ENCODE measurements around the gene RBKS.
"Not testable (repeated sequence)": the region's sequence is repeated elsewhere in the genome, so short reads cannot be mapped to it uniquely, and the experiment has no call there.

The RBKS gene

GRCh38 chr2:27873091-27873490 is 17.1 kb downstream of the RBKS start:
- DNase-seq (ENCODE audit: low spot score): no peak

GRCh38 chr2:27871802-27872201 is 18.4 kb downstream of the RBKS start:
- no peak for DNase-seq (ENCODE audit: low spot score)

DNA sequence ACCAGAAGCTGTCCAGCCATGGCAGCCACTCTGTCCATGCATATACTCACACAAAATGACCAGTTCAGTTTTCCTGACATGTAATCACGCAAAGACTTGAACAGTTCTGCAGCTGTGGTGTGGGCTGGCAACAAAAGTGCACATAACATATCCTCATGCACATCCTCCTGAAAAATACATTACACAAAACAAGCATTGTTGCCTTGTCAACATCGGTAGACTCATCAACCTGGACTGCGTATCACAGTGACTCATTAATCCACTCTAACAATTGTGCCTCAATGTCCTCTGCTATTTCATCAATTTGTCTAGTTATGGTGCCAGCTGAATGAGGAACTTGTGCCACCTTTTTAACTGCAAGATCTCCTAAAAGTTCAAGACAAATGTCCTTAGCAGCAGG is 19.5 kb downstream of the RBKS start:
- no peak for DNase-seq (ENCODE audit: low spot score)

DNA sequence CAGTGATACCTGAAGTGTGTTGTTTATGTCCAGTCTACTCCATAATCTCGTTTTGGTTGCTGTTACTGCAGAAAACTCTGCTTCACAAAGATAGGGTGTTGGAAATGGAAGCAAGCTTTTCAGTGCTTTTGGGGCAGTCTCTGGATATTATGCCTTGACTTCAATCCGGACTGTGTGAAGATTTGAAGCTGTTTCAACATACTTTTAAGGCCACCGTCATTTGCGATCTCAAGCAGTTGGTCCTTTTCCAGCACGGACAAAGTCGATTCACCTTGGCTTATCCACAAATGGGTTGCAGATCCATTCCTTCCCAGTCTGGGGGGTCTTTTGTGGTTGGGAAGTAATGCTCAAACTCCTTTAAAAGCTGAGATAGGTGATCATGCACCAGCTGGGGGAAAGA is 20.4 kb downstream of the RBKS start:
- DNase-seq (ENCODE audit: low spot score): no peak

- no peak for DNase-seq (ENCODE audit: low spot score)
Measured at GRCh38 chr2:27866237-27866636, 23.9 kb downstream of the RBKS start.

- DNase-seq (ENCODE audit: low spot score): not testable (repeated sequence)
Measured at GRCh38 chr2:27863955-27864354, 26.2 kb downstream of the RBKS start.

GRCh38 chr2:27863146-27863545 is 27.0 kb downstream of the RBKS start:
- DNase-seq (ENCODE audit: low spot score): no peak

- no peak for DNase-seq (ENCODE audit: low spot score)
Measured at GRCh38 chr2:27860111-27860510, 30.1 kb downstream of the RBKS start.

- DNase-seq (ENCODE audit: low spot score): no peak
Measured at GRCh38 chr2:27857417-27858172, 32.6 kb downstream of the RBKS start.

DNA sequence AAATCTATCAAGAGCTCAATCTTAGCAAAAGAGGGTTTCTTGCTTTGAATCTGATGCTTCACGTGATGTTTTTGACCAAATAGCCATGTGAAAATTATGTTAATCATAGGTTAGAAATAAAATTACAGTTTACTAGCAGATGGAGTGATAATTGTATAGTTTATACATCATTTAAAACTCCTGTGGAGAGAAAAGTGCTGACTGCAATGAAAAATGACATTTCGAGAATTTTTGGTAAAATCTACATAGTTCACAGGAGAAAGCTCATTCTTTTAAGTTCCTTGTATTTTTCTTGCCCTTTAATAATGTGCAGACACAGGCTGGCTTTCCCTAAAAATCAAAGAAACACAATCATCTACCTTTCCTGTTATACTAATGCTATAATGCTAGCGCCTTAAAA is 33.2 kb downstream of the RBKS start:
- DNase-seq (ENCODE audit: low spot score): no peak

GRCh38 chr2:27856386-27856785 is 33.8 kb downstream of the RBKS start:
- DNase-seq (ENCODE audit: low spot score): no peak

DNA sequence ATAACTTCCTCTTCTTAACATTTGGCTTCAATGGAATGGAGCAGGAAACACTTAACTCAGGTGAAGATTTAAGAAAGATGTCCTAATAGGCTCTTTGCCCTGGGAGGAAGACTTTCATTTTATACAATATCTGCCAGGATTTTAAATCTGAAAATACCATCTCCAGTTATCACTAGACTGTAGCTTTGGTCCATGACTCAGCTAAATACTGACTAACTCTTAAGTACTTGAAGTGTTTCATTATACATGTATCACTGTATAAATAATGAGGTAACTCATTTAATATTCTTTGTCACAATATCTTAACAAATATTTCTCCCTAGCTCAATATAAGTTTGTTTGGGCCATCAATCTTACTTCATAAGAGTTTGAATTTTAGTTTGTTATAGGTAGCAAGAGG is 34.7 kb downstream of the RBKS start:
- no peak for DNase-seq (ENCODE audit: low spot score)

- no peak for DNase-seq (ENCODE audit: low spot score)
Measured at GRCh38 chr2:27854229-27854862, 35.8 kb downstream of the RBKS start.

DNA sequence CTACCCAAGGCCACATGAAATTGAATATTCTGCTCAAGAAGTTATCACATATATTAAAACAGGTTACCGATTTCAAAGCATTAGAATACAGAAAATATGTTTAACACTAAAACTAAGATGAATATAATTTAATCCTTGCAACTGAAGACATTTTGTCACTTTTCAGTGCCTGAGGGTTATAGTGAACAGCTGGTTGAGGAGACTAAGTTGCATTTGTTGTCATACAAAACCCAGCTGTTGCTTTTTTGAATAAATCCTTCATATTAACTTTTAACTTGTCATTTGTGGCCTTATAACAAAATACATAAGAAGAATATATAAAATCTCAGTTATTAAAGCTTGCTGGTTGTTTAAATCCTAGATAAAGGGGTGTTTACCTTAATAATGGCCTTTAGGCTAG is 37.5 kb downstream of the RBKS start:
- no peak for DNase-seq (ENCODE audit: low spot score)

DNA sequence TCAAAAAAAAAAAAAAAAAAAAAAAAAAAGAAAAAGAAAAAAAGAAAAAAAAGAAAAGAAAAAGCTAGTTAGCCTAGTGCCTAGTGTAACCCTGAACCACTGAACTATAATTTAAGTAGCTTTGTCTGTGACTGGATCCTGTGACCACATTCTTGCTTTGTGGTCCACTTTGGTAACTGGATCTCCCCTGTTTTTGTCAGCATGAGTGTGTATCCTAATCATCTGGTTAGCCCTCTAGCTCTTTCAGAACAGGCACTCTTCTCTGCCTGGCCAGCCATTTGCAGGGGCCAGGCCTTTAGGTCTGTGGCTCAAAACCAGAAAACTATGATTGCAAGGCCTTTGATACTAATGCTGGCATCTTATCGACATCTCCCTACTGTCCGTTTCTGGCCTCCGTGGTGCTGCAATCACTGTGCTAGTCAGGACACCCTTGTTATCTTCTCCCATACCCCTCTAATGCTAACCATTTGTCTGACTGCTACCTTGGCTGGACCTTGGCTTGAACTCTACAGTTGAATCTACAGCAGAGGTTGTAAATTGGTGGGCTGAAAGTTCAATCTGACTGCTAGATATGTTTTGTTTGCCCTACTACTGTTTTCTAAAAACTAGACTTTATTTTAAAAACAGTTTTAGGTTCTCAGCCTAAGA is 40.5 kb downstream of the RBKS start:
- DNase-seq (ENCODE audit: low spot score): no peak

- no peak for DNase-seq (ENCODE audit: low spot score)
Measured at GRCh38 chr2:27847333-27847732, 42.9 kb downstream of the RBKS start.

DNA sequence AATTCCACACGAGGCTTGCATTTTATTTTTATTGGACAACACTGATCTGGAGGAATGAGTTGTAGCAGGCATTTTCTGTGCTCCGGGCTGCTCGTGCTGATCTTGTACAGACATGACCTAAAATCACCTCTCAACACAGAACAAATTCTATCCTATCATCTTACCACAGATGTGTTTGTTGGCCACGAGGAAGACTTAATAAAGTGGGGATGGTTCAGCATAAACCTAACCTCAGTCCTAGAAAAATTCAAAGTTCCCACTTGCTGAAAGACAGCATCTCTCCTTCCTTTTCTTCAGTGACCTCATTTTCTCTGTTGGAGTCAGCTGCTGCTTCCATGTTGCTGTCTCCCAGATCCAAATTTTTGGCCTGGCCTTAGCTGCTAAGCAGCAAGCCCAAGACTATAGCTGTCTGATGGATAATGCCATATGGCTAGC is 45.3 kb downstream of the RBKS start:
- DNase-seq (ENCODE audit: low spot score): no peak

DNA sequence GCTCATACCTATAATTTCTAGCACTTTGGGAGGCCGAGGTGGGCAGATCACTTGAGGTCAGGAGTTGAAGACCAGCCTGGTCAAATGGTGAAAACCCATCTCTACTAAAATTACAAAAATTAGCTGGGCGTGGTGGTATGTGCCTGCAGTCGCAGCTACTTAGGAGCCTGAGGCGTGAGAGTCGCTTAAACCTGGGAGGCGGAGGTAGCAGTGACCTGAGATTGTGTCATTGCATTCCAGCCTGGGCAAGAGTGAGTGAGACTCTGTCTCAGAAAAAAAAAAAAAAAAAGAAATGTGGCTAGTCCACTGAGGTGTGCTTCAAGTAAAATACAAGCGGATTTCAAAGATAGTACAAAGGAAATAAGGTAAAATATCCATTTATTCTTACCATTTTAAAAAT is 46.2 kb downstream of the RBKS start:
- DNase-seq (ENCODE audit: low spot score): no peak

- DNase-seq (ENCODE audit: low spot score): no peak
Measured at GRCh38 chr2:27842894-27843293, 47.3 kb downstream of the RBKS start.

GRCh38 chr2:27839022-27839618 is 51.1 kb downstream of the RBKS start:
- DNase-seq (ENCODE audit: low spot score): no peak

GRCh38 chr2:27838502-27838901 is 51.7 kb downstream of the RBKS start:
- DNase-seq (ENCODE audit: low spot score): no peak

- no peak for DNase-seq (ENCODE audit: low spot score)
Measured at GRCh38 chr2:27833931-27834330, 56.3 kb downstream of the RBKS start.

DNA sequence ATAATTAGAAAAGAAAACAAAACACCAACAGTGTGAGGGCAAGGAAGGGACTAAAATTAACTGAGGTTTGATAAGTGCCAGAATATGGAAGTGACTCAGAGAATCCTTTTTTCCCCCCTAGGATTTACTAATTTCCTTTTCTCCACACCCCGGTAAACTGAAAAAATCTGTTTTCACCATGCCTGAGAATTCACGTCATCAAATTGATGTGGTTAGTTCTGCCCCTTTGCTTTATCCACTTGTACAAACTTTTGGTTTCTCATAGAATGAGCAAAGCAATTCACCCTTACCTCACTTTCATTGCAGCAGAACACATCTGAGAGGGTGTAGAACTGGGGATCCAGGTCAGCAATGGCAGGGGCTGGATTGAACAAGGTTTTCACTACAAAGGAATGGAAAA is 57.8 kb downstream of the RBKS start:
- DNase-seq (ENCODE audit: low spot score): no peak

Measured in SW480 (cell line).